DND-41 (cell line): ENCODE data around the gene ADCY10.

ENCODE experiments used
- ATAC-seq: fragments of 200-7000 bp; cut with Tn5 transposase; 3 replicates; pipeline ENCODE4 v1.9.1; 2021; ENCODE audit warnings: low read depth; ENCODE audit not compliant: insufficient read depth
- DNase-seq: peaks from one replicate; pipeline ENCODE4 v3.0.0-alpha.2; 2020
- H2AFZ ChIP-seq: 2 replicates; pipeline ENCODE4 v1.6.0; 2012; ENCODE audit warnings: low read depth, low read length
- H3K27ac ChIP-seq: 2 replicates; pipeline ENCODE4 v1.5.1; 2012; ENCODE audit warnings: low read length, inconsistent platforms
- H3K27me3 ChIP-seq: fragments of 200-600 bp; sonication (generic); 2 replicates; pipeline ENCODE4 v1.6.0; 2012; ENCODE audit warnings: low read length, mild to moderate bottlenecking, inconsistent platforms; ENCODE audit not compliant: insufficient read depth, poor library complexity
- H3K36me3 ChIP-seq: 2 replicates; pipeline ENCODE4 v1.5.1; 2012; ENCODE audit warnings: low read length, inconsistent platforms; ENCODE audit not compliant: insufficient read depth
- H3K4me1 ChIP-seq: 2 replicates; pipeline ENCODE4 v1.5.1; 2012; ENCODE audit warnings: mild to moderate bottlenecking, low read length; ENCODE audit not compliant: insufficient read depth
- H3K4me2 ChIP-seq: 2 replicates; pipeline ENCODE4 v1.6.0; 2012; ENCODE audit warnings: mild to moderate bottlenecking, moderate library complexity, low read length, inconsistent platforms; ENCODE audit not compliant: insufficient read depth
- H3K4me3 ChIP-seq, 2 experiments: fragments of 200-600 bp in 1 of 2; shearing (Covaris generic) in 1 of 2; 2 replicates each; pipeline ENCODE4 v1.5.1; 2012 to 2016; ENCODE audit warnings: inconsistent platforms in 2 of 2, low read length in 2 of 2, mild to moderate bottlenecking in 2 of 2, low read depth in 1 of 2, moderate library complexity in 1 of 2
- H3K79me2 ChIP-seq: 2 replicates; pipeline ENCODE4 v1.6.0; 2012; ENCODE audit warnings: low read length, inconsistent platforms; ENCODE audit not compliant: insufficient read depth
- H3K9ac ChIP-seq: 2 replicates; pipeline ENCODE4 v1.6.0; 2012; ENCODE audit warnings: low read depth, mild to moderate bottlenecking, inconsistent platforms, low read length, moderate library complexity
- H3K9me3 ChIP-seq: 2 replicates; pipeline ENCODE4 v1.5.1; 2012; ENCODE audit warnings: low read length, moderate library complexity, mild to moderate bottlenecking, inconsistent platforms; ENCODE audit not compliant: insufficient read depth, severe bottlenecking
- H4K20me1 ChIP-seq: 2 replicates; pipeline ENCODE4 v1.6.0; 2012; ENCODE audit warnings: low read length; ENCODE audit not compliant: insufficient read depth
- EZH2 ChIP-seq: IDR thresholded peaks from 3 replicates; pipeline ENCODE4 v1.6.1; 2012; ENCODE audit warnings: borderline replicate concordance, low read depth, mild to moderate bottlenecking, moderate library complexity, low read length, inconsistent platforms; ENCODE audit not compliant: severe bottlenecking
- TF ChIP-seq, protein P1 (sequence below): IDR thresholded peaks from 2 replicates; pipeline ENCODE4 v1.5.1; 2012; ENCODE audit warnings: borderline replicate concordance, low read length, moderate library complexity, mild to moderate bottlenecking; ENCODE audit not compliant: poor library complexity, severe bottlenecking; ENCODE audit errors: extremely low read depth

ADCY10 gene

GRCh38 chr1:167950569-167950968, 36.6 kb upstream of the ADCY10 start:
- TF ChIP-seq, protein P1, sequence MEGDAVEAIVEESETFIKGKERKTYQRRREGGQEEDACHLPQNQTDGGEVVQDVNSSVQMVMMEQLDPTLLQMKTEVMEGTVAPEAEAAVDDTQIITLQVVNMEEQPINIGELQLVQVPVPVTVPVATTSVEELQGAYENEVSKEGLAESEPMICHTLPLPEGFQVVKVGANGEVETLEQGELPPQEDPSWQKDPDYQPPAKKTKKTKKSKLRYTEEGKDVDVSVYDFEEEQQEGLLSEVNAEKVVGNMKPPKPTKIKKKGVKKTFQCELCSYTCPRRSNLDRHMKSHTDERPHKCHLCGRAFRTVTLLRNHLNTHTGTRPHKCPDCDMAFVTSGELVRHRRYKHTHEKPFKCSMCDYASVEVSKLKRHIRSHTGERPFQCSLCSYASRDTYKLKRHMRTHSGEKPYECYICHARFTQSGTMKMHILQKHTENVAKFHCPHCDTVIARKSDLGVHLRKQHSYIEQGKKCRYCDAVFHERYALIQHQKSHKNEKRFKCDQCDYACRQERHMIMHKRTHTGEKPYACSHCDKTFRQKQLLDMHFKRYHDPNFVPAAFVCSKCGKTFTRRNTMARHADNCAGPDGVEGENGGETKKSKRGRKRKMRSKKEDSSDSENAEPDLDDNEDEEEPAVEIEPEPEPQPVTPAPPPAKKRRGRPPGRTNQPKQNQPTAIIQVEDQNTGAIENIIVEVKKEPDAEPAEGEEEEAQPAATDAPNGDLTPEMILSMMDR, result no peak
- no peak for TF ChIP-seq EZH2
- H3K79me2 ChIP-seq, result peaks cover 60% of the 10 kb centered on the region

DNA sequence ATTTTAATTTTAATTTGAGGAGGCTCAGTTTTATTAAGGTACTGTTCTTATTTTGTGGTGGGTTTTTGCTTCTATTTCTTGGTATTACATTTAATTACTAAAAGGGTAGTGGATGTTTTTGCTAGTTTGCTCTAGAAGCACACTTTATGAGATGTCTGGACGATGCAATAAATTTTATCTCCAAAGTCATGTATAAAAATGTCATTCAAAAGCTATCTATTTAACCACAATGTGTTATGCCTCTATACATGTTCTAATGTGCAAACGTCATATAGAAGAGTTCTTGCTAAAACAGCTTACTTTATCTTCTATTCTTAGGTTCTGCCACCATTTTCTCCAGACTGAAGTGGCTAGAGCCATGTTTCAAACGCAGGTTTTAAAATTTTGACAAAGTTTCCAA, 35.9 kb upstream of the ADCY10 start:
- no peak overlapping the region for H3K4me2 ChIP-seq
- no peak overlapping the region for H3K27ac ChIP-seq
- no peaks in the 10 kb centered on the region for H3K27me3 ChIP-seq
- H3K79me2 ChIP-seq, result peaks cover 62% of the 10 kb centered on the region
- no peaks in the 10 kb centered on the region for H4K20me1 ChIP-seq
- no peak overlapping the region for H2AFZ ChIP-seq
- H3K4me1 ChIP-seq, result no peaks in the 10 kb centered on the region
- ATAC-seq, result no peak
- DNase-seq, result no peak
- H3K9ac ChIP-seq, result no peak overlapping the region
- H3K9me3 ChIP-seq, result no peaks in the 10 kb centered on the region
- H3K4me3 ChIP-seq, result no peak overlapping the region
- no peak for TF ChIP-seq EZH2
- TF ChIP-seq, protein P1, result no peak
- H3K36me3 ChIP-seq, result peaks cover 28% of the 10 kb centered on the region

More at GRCh38 chr1:167950569-167950968, 36.6 kb upstream of the ADCY10 start:
- Histone ChIP-seq H3K9me3 (no peaks in the 10 kb centered on the region), H3K27ac (no peak overlapping the region), H3K4me2 (no peak overlapping the region), H4K20me1 (no peaks in the 10 kb centered on the region), H2AFZ (no peak overlapping the region), H3K9ac (no peak overlapping the region), H3K4me3 (no peak overlapping the region), H3K36me3 (peaks cover 36% of the 10 kb centered on the region), H3K27me3 (no peaks in the 10 kb centered on the region), H3K4me1 (no peaks in the 10 kb centered on the region)
- ATAC-seq (no peak), DNase-seq (no peak)

DNA sequence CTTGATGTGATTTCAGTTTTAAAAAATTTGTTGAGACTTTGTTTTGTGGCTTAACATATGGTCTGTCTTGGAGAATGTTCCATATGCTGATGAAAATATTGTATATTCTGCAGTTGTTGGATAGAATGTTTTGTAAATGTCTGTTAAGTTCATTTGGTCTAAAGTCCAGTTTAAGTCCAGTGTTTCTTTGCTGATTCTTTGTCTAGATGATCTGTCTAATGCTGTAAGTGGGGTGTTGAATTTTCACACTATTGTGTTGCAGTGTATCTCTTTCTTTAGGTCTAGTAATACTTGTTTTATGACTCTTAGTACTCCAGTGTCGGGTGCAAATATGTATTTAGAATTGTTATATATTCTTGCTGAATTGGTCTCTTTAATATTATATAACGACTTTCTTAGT, 33.8 kb upstream of the ADCY10 start:
- Histone ChIP-seq H2AFZ (no peak overlapping the region), H3K79me2 (peaks cover 81% of the 10 kb centered on the region), H3K36me3 (peaks cover 14% of the 10 kb centered on the region), H3K4me2 (no peak overlapping the region), H3K27ac (no peak overlapping the region), H4K20me1 (peaks cover 4% of the 10 kb centered on the region; the same call in 1 of the 2 replicates), H3K9ac (no peak overlapping the region), H3K4me3 (no peak overlapping the region), H3K9me3 (no peaks in the 10 kb centered on the region), H3K27me3 (no peaks in the 10 kb centered on the region), H3K4me1 (no peaks in the 10 kb centered on the region)
- no peak for DNase-seq
- TF ChIP-seq, protein P1, result no peak
- TF ChIP-seq EZH2, result no peak
- ATAC-seq, result no peak

- Histone ChIP-seq H3K79me2 (peaks cover 96% of the 10 kb centered on the region), H2AFZ (no peak overlapping the region), H3K36me3 (peaks cover 5% of the 10 kb centered on the region; the same call in 1 of the 2 replicates), H3K27ac (no peak overlapping the region), H3K4me2 (no peak overlapping the region), H3K9ac (no peak overlapping the region), H3K4me3 (no peak overlapping the region), H3K9me3 (no peaks in the 10 kb centered on the region), H3K27me3 (no peaks in the 10 kb centered on the region), H4K20me1 (peaks cover 7% of the 10 kb centered on the region; the same call in 1 of the 2 replicates), H3K4me1 (peaks cover 8% of the 10 kb centered on the region)
- no peak for ATAC-seq
- DNase-seq, result no peak
- TF ChIP-seq, protein P1, result no peak
- TF ChIP-seq EZH2, result no peak
These were observed 29.6 kb upstream of the ADCY10 start for GRCh38 chr1:167943541-167943940.
